ENCODE data around the gene TENT5A.

Gene TENT5A

DNA sequence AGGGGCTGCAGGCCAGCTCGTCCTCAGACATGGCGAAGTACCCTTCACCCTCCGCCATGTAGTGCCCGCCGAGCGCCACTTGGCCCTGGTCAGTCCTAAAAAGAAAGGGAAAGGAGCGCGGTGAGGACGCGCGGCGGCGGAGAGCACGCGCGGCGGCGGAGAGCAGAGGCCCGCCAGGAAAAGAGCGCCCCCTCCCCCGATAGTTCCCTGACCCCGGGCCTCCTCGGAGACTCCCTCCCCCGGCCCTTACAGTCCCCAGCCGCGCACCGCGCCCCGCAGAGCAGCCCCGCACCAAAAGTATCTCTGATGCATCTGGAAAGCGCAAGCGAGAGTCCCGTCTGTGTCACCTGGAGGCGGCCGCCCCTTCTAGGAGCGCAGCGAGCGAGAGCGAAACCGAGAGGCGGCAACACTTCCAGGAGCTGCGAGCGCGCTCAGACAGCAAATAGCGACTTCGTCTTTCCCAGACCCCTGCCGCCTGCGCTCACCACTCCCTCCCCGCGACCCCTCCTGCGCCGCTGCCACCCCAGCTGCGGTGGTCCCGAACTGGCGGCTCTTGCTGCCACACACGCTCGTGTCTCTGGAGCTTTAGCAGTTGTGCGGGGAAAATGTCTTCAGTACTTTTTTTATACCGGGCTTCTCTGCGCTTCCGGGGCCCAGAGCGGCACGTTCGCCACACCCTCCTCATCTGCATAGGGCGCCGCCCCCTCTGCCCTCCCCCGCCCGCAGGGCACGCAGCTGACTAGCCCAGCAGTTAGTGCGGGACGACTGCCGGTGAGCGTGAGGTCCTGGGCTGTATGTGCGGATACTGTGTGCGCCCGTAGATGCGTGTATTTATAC is at the start of gene TENT5A:
Gene TENT5A, minus strand, starts transcription at position 598 of the 837 bp plus-strand sequence. Its CDS starts 540 bp downstream, at position 58.
- peak within 1 kb of the TSS; percentile 44 for H3K4me3 ChIP-seq (ENCODE audit: low read depth, low read length)

DNA sequence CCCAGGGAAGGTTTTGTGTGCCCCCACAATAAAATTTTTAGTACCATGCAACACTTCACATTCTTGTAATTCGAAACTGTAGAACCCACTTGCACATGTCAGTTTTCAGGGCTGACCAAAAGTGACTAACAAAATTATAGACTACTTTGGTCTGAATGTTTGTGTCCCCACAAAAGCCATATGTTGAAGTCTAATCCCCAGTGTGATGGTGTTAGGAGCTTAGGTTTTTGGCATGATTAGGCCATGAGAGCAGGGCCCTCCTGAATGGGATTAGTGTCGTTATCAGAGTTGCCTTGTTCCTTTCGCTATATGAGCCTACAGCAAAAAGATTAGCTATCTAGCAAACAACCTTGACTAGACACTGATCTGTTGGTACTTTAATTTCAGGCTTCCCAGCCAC is 49.0 kb upstream of the TENT5A start:
- TF ChIP-seq, protein P1, sequence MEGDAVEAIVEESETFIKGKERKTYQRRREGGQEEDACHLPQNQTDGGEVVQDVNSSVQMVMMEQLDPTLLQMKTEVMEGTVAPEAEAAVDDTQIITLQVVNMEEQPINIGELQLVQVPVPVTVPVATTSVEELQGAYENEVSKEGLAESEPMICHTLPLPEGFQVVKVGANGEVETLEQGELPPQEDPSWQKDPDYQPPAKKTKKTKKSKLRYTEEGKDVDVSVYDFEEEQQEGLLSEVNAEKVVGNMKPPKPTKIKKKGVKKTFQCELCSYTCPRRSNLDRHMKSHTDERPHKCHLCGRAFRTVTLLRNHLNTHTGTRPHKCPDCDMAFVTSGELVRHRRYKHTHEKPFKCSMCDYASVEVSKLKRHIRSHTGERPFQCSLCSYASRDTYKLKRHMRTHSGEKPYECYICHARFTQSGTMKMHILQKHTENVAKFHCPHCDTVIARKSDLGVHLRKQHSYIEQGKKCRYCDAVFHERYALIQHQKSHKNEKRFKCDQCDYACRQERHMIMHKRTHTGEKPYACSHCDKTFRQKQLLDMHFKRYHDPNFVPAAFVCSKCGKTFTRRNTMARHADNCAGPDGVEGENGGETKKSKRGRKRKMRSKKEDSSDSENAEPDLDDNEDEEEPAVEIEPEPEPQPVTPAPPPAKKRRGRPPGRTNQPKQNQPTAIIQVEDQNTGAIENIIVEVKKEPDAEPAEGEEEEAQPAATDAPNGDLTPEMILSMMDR (IDR thresholded peaks at IDR 0.05; ENCODE audit: borderline replicate concordance, insufficient read depth, low read depth, low read length) = no peak
- H3K4me3 ChIP-seq (ENCODE audit: low read depth, low read length) = no peak overlapping the region

More for the DNA sequence above, at the start of gene TENT5A:
- TF ChIP-seq, protein P1 (IDR thresholded peaks at IDR 0.05; ENCODE audit: borderline replicate concordance, insufficient read depth, low read depth, low read length) = no peak

DNA sequence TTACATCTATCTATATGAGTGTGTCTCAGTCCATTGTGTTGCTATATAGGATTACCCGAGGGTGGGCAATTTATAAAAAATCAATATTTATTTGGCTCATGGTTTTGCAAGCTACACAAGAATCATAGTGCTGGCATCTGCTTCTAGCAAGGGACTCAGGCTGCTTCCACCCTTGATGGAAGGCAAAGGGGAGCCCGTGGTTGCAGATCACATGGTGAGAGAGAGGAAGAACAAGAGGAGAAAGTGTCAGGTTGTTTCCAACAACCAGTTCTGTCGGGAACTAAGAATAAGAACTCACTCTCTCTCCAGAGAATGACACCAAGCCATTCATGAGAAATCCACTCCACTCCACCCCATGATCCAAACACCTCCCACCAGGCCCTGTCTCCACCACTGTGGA is 48.2 kb upstream of the TENT5A start:
- H3K4me3 ChIP-seq (ENCODE audit: low read depth, low read length) = no peak overlapping the region
- TF ChIP-seq, protein P1 (IDR thresholded peaks at IDR 0.05; ENCODE audit: borderline replicate concordance, insufficient read depth, low read depth, low read length) = no peak

DNA sequence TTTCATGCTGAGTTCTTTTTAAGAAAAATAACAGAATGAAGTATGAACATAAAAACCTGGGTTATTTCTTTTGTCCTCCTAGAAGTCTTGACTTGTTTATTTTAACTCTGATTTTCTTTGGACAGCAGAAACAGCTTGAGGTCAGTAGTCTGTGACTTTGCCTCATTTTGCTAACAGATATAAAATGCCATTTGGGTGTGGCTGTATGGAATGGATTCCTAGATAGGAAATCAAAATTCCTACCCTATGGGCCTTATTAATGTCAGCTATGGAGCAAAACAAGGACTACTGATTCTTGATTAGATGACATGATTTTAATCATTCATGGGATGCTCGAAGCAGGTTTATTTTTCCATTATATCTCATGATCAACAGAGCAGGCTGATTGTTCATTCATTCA is 46.8 kb upstream of the TENT5A start:
- TF ChIP-seq, protein P1 (IDR thresholded peaks at IDR 0.05; ENCODE audit: borderline replicate concordance, insufficient read depth, low read depth, low read length) = no peak
- no peak overlapping the region for H3K4me3 ChIP-seq (ENCODE audit: low read depth, low read length)

DNA sequence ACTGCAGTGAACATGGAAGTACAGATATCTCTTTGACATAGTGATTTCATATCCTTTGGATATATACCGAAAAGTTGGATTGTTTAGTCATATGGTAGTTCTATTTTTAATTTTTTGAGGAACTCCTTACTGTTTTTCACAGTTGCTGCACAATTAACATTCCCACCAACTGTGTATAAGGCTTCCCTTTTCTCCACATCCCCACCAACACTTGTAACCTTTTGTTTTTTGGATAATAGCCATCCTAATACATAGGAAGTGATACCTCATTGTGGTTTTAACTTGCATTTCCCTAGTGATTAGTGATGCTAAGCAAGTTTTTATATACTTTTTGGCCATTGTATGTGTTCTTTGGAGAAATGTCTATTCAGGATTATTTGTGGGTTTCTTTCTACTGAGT is 45.1 kb upstream of the TENT5A start:
- H3K4me3 ChIP-seq (ENCODE audit: low read depth, low read length) = no peak overlapping the region
- TF ChIP-seq, protein P1 (IDR thresholded peaks at IDR 0.05; ENCODE audit: borderline replicate concordance, insufficient read depth, low read depth, low read length) = no peak

DNA sequence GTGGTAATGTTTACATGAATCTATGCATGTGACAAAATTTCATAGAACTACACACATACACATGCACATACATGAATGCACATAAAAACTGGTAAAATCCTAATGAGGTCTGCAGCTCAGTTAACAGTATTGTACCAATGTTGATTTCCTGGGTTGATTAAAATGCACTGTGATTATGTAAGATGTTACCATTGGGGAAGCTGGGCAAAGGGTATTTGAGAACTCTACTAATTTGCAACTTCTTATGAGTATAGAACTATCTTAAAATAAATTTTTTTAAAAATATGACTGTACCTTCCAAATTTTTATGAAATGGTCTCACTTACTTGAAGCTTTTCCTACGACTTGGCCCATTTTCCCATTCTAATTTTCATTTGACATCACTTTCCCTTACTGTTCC is 43.4 kb upstream of the TENT5A start:
- TF ChIP-seq, protein P1 (IDR thresholded peaks at IDR 0.05; ENCODE audit: borderline replicate concordance, insufficient read depth, low read depth, low read length) = no peak

More for the DNA sequence above, 43.4 kb upstream of the TENT5A start:
- H3K4me3 ChIP-seq (ENCODE audit: low read depth, low read length) = no peak overlapping the region

All from GM12875 (cell line).